HG02981 (cell line): ENCODE measurements around the gene BMP7.
"Not testable (repeated sequence)": the region's sequence is repeated elsewhere in the genome, so short reads cannot be mapped to it uniquely, and the experiment has no call there.

Source experiments
- ATAC-seq: cut with Tn5 transposase; IDR thresholded peaks from one replicate; pipeline ENCODE4 v1.9.1; 2021; ENCODE audit warnings: mild to moderate bottlenecking, moderate library complexity; ENCODE audit not compliant: unreplicated experiment

Gene BMP7

DNA sequence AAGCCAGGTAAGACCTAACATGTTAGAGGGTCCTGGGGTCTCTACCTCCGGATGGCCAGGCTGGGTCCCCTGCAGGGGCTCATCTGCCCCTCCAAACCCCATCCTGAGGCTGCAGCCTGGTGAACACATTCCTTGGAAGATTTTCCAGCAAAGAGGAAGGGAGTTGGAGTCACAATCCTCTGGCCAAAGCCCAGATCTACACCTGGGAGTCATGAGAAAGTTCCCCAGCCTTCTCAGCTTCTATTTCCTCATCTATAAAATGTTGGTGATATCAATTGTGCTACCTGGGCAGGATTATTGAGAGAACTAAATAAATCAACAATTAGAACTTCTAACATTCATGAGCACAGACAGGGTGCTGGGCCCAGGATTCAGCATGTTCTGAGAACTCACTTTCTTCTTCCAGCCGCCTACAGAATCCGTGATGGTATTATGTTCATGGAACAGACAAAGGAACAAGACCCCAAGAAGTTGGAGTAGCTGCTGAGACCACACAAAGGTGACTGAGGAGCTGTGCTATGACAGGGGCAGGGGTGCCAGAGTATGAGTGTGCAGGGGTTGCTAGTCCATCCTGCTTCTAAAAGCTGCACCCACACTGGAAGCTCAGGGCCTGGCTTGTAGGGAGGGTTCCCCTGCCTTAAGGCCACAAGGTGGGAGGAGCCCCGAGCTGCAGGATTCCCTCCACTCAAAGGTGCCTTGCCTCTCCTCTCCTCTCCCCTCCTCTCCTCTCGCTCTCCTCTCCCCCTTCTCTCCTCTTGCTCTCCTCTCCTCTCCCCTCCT lies 68.9 kb downstream of the BMP7 start:
- ATAC-seq: no peak

DNA sequence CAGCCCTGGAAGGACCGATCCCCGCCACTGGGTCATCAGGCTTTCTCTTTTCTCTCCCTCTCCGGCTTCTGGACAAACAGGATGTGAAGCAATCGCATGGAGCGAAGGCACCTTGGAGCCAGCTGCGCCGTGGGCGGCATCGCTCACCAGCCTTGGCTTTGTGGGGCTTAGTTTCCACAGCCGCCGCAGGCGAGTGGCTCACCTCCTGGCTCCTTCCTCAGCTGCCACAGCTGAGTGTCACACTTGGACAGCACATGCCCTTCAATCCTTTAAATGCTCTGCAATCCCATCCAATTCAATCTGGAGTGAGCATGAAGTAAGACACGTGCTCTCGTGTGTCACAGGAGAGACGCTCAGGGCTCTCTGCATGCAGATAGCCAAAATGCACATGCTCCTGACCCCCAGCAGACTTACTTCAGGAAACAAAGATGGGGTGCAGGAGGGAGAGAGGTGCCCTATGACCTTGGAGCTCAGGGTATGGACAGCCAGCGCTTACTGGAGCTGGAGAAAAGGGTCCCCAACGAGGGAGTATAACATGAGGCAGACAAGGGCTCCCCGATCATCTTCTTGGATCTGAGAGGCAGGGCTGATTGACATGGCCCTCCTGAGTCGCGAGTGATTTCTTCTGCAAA lies 70.9 kb downstream of the BMP7 start:
- no peak for ATAC-seq

DNA sequence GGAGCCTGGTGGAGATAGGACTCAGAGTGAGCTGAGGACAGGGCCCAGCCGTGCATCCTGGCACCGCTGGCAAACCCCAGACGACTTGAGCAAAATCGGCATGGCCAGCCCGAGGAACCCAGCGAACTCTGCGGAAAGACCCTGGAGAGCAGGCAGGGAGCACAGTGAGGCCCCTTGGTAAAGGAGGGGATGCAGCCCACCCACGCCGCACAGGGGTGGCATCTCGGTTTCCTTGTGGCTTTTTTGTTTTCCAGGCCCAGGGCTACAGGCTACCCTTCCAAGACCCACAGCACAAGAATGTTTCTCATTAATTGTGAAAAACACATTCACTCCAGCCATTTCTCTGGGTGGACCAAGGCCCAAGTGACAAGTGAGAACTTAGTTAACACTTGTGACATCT lies 71.4 kb downstream of the BMP7 start:
- no peak for ATAC-seq

DNA sequence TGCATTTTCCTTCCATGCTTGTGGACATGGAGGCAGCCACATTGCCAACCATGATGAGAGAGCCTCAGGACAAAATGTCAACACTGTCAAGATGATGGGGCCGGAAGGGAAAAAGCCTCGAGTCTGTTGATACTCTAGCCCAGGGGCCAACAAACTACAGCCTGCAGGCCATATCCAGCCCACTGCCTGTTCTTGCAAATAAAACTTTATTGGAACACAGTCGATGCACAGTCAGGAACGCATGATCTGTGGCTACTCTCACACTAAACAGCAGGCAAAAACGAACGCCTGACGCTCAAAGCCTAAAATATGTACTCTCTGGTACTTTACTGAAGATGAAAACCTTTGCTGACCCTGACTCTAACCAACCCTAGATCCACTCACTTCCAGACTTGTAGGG lies 72.3 kb downstream of the BMP7 start:
- no peak for ATAC-seq

DNA sequence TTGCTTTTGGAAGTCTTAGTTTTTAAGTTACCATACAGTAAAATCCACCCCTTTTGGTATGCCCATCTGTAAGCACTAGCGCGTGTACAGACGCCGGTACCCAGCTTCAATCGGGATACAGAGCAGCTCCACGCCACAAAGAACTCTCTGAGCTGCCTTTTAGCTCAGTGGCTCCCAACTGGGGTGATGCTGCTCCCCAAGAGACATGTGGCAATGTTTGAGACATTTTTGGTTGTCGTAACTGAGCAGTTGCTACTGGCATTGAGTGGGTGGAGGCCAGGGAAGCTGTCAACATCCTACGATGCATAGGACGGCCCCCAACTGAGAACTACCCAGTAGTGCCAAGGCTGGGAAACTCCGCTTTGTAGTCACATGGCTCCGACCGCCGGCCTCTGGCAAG lies 73.3 kb downstream of the BMP7 start:
- no peak for ATAC-seq

DNA sequence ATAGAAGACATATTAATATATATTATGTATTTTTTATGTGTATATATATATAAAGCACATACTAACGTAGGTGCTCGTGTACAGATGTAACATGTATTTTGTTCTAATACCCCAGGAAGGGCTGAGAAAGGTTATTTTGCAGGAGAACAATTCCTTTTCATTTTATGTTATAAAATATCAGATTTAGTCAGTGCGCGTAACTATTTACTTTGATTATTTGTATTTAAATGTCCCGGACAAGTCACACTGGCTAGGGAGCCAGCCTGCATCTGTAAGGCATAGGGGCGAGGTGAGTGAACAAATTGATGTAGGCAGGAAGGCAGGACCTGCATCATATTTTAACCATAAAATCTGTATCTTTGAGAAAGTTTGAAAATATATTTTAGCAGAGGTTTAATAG lies 74.1 kb downstream of the BMP7 start:
- ATAC-seq: no peak

DNA sequence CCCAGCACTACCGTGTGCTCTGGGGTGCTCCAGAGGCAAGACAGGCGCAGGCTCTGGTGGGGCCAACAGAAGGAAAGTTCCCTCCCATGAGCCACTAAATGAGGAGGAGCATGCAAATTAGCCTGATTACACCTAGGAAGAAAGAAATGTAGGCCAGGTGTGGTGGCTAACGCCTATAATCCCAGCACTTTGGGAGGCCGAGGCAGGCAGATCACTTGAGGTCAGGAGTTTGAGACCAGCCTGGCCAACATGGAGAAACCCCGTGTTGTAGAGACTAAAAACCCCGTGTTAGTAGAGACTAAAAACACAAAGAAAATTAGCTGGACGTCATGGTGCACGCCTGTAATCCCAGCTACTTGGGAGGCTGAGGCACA lies 75.2 kb downstream of the BMP7 start:
- ATAC-seq: not testable (repeated sequence)

DNA sequence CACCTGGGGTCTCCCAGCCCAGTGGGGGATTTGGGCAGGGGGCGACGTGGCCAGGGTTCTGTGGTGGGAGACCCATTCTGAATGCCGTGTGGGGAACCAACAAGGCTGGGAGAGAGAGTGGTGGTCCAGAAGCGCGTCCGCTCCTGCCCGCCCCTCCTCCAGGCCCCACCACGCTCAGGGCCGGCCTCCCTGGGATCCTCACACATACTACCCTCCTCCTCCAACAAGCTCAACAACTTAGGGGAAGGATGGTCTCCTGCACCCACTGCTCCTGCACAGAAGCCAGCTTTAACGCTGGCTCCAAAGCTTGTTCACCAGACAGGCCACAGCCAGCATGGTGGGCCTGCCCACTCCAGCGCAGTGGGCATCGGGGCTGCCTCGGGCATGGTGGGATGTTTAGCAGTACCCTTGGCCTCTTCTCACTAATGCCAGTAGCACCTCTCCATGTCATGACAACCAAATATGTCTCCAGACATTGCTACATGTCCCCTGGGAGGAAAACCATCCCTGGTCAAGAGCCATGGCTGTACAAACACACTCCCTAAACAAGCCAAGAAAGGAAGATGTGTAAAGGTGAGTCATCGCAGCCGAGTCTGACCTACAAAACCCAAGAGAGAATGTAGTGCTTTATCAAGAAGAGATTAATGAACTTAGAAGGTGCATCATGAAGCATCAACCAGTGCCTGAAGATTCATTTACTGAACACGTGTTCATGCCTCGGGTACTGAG lies 75.7 kb downstream of the BMP7 start:
- ATAC-seq: no peak

DNA sequence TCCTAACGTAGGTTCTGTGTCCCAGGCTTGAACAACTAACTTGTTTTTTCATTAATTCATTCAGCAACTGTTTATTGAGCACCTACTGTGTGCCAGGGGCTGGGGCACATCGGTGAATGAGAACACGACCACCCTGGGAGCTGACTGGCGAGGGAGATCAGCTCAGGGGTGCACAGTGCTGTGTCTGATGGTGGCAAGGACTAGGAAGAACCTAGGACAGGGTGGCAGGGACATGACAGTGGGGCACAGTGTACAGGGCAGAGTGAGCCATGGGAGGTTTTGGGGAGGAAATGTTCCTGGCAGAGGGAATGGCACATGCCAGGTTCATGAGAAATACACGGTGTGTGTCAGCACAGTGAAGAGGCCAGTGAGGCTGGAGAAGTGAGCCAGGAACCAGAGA lies 76.7 kb downstream of the BMP7 start:
- no peak for ATAC-seq

DNA sequence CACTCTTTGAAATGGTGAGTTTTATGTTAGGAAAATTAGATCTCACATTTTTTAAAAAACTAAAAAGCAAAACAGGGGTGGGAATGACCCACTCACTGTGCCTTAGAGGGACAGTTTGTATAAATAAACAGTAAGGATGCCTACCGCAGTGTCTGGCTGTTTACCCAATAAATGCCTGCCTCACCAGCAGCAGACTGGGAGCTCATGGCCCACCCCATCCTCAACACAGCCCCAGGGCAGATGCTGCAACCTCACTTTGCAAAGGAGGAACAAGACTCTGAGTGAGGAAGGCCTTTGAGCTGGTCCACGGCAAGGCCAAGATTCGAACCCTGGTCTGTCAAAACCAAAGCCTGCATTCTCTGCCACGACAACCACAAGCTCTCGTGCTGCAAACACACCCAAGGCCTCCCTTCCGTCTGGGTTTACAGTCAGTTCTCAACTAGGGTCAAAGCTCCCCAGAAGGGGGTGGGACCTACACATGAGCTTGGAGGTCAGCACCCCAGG lies 77.8 kb downstream of the BMP7 start:
- ATAC-seq: no peak

DNA sequence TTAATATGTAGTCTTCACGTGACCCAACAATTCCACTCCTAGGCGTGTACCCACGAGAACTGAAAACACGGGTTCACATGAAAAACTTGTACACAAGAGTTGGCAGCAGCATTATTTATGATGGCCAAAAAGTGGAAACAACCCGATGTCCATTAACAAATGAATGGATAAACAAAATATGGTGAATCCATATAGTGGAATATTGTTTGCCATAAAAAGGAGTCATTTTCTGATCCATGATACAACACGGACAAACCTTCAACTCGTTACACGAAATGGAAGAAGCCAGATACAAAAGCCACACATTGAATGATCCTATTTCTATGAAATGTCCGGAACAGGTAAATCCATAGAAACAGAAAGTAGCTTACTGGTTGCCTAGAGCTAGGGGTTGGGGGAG lies 78.4 kb downstream of the BMP7 start:
- no peak for ATAC-seq

DNA sequence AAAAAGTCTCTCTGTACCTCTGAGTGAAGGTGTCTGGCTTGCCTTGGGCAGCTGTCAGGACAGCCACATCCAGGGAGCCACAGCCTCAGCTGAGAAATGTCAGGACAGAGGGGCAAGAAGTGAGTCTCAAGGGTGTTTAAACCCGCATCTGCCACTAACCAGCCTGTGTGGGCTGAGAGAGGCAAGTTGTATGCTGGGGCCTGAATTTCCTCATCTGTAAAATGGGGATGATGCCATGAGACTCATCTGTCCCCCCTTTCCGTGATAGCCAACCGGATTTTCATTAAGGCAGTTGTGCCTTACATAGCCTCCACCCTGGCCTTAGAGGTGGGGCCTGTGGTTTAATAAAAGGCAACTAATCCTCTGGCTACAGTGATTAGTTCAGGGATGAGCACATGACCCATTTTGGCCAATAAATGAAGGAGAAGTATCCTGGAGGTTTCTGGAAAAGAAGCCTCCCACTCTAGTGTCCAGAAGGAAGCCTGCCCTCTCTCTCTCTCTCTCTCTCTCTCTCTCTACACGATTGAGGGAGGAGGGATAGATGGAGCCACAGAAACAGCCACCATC lies 79.3 kb downstream of the BMP7 start:
- ATAC-seq: no peak

DNA sequence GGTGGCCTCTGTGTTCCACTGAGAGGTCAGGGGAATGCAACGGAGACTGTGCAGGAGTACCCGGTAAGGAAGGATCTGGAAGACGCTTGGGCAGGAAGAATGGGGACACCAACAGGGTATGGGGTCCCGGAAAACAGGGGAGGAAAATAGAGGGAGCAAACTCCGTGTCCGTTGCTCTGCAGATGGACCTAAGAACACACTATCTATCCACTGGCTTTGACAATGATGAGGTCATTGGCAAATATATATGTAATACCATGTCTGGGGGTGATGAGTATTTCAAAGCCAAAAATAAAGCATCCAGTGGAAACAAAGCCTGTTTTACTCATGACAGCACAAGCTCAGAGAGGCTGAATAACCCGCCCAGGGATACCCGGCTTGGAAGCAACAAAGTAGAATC lies 80.2 kb downstream of the BMP7 start:
- no peak for ATAC-seq

DNA sequence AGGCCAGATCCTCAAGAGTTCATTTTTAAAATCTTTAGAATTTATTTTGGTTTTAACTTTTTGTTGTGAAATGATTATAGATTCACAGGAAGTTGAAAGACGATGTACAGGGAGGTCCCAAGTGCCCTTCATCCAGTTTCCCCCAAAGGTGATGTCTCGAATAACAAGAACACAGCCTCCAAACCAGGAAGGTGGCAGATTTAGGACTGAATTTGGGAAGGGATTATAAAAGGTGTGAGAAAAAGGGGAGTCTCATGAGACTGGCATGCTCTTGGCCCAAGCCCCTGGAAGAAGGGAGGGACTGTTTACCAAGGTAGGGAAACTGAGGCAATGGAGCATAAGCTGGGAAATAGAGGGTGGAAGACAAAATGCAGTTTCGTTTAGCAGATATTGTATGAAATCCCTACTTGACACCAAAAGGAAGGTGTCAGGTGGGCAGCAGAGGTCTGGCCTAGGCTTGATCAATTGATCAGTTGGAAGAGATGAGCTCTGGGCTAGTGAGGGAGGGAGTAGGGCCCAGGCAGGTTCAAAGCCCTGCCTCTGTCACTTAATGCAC lies 81.2 kb downstream of the BMP7 start:
- ATAC-seq: no peak

DNA sequence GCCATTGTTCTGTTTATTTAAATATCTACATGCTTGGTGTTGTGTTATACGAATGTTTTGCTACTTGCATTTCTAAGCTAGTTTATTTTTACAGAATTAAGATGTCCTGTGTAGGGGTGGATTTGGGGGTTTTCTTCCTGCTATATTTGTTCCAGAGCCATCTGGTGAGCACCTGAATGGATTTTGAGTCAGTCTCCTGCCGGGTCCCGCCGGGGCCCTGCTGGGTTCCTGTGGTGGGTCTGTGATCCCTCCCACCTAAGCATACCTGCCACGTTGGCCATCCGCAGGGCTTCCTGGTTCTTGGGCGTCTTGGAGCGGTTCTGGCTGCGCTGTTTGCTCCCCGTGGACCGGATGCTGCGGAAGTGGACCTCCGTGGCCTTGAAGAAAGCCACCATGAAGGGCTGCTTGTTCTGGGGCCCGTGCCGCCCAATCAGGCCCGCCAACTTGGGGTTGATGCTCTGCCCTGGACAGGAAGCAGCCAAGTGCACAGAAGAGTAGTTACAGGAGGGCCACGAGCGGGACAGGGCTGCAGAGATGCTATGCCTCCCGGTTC lies 82.9 kb downstream of the BMP7 start:
- no peak for ATAC-seq

DNA sequence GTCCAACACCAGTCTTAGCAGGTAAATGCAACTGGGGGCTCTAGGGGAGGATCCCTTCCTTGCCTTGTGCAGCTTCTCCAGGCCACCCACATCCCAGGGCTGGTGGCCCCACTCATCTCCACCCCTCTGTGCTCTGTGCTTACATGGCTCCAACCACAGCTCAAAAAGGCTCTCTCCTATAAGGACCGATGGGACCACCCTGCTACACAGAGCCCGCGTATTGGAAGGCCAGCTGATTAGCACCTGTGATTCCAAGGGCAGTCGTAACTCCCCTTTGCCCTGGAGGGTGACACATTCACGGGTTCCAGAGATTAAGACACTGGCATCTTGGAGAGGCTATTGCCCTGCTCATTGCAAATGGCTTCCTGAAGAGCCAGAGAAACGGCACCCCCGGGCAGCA lies 84.8 kb downstream of the BMP7 start:
- ATAC-seq: no peak

DNA sequence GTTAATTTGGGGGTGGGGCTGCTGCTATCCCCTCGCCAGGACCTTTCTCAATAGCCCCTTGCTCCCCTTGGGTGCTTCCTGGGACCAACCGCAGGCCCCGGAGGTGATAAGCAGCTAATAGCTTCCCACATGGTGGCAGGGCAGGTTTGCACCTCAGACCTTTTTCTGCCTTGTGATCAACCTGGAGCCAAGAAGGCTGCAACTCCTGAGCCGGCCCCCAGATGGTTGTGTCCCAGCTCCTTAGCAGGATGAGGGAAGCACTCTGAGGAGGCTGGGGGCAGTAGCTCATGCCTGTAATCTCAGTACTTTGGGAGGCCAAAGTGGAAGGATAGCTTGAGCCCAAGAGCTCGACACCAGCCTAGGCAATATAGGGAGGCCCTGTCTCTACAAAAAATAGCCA lies 85.5 kb downstream of the BMP7 start:
- no peak for ATAC-seq

DNA sequence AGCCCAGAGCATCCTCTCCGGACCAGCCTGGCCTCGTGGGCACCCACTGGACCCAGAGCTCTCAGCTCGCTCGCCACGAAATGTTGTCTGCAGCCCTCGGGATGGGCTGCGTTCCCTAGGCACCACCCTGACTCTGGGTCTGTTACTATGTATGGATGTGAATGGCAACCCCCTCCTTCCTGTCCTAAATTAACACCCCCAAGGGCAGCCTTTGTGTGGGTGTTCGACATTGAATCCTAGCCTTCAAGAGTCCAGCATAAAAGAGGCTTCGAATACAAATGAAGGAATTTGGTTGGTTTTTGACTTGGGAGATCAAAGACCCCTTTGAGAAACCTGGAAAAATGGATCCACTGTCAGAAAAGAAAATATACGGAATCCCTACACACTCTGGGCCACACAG lies 86.1 kb downstream of the BMP7 start:
- ATAC-seq: no peak

DNA sequence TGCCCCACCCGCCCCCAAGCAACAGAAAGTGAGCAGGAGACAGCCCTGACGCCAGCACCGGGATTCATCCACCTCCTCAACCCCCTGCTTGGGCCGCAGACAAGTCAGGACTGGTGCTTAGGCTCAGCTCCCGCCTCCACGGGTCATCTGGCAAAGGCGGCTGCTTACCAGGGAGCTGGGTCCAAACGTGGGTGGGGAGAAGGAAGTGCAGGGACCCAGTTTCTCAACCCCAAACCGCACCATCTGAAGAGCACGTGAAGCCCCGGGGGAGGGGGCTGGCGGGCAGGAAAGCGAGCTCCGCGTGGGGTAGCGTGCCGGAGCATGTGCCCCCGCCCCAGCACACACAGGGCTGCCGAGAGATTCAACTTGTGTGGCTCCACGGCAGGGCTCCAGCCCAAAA lies 87.2 kb downstream of the BMP7 start:
- ATAC-seq: no peak

DNA sequence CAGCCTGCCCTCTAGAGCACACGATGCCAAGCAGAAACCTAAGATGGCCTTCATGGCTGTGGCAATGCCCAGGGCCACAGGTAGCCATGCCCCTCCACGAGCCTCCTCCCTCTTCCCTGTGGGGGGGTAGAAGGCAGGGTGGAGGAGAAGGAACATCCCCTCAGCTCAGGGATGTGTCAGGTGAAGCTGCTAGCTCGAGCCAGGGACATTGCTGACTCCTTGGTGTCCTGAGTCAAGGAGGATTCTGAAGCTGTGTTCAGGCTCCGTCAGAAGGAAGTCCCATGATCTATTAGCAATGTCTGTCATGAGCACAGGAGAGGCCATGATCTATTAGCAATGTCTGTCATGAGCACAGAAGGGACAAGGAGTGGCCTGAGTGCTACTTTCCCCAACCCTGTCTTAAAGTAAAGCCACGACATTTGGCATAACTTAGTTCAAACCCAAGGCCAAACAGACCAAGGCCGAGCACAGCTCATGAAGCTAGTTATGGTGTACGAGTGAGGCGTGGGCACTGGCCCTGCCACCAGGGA lies 87.8 kb downstream of the BMP7 start:
- no peak for ATAC-seq
